AG04450 (cell line): ENCODE data around the gene EPB41L1. TPM values are rescaled to one million over a fixed set of nuclear protein-coding genes. Genes with fewer than 3 reads are reported as not detected.

Experiments used
- CTCF ChIA-PET: fragments of 300-600, 350-600 bp; formaldehyde crosslinking; extraction: SDS; loops from one replicate; lab custom pipeline; 2022; ENCODE audit warnings: antibody characterized with exemption, inconsistent platforms; lab: Charles Lee
- POLR2A ChIA-PET: fragments of 350-600 bp; formaldehyde crosslinking; extraction: SDS; loops from one replicate; lab custom pipeline; 2021; ENCODE audit warnings: antibody characterized with exemption, inconsistent platforms; lab: Yijun Ruan, JAX
- DNase-seq: peaks from one replicate; pipeline ENCODE4 v3.0.0-alpha.2; 2011; ENCODE audit warnings: low read depth, low spot score
- H3K27ac ChIP-seq: one replicate; pipeline ENCODE4 v1.5.1; 2012; ENCODE audit warnings: low read depth, low read length, control low read depth
- H3K27me3 ChIP-seq: one replicate; pipeline ENCODE4 v1.6.0; 2012; ENCODE audit warnings: low read length; ENCODE audit not compliant: control insufficient read depth, insufficient read depth
- H3K4me3 ChIP-seq: 2 replicates; pipeline ENCODE4 v1.5.1; 2011; ENCODE audit warnings: mild to moderate bottlenecking, low read depth, low read length, control low read depth
- H3K9me3 ChIP-seq: 2 replicates; pipeline ENCODE4 v1.5.1; 2012; ENCODE audit warnings: low read length; ENCODE audit not compliant: control insufficient read depth, insufficient read depth
- CTCF ChIP-seq: IDR thresholded peaks from 2 replicates; pipeline ENCODE4 v1.5.1; 2011; ENCODE audit warnings: low read depth, low read length, control low read depth, inconsistent platforms
- polyA plus RNA-seq: library from polyadenylated mRNA; depleted of rRNA; stranded (reverse); fragments of >200 nt; gene quantifications from 2 replicates; pipeline ENCODE4 v1.2.3, GENCODE V29; 2011

Gene EPB41L1
- polyA plus RNA-seq, 1 experiment = 17.8 TPM

DNA sequence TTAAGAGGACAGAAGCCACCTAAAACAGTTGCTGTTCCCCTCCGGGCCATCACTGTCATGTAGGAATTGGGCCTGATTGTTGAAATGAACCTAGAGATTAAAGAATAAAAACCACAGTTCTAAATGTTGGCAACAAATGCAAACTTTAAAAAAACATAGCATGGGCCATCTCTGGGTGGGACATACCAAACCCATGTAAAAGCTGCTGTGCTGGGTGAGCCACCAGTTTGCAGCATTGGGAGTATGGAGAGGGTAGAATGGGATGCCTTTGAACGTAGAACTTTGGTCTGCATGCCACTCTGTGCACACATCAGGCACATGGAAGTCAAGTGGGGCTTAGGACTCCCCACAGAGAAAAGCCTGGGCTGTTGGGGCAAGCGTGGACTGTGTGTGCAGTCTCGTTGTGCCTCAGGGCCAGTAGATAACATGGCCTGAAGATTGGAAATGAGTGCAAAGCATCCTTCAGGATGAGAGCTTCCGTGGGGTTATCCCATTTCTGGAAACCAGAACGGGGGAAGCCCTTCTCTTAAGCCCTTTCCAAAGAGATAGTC, 28.1 kb downstream of the EPB41L1 start:
- no peak overlapping the region for H3K4me3 ChIP-seq
- no peak for DNase-seq
- H3K27me3 ChIP-seq = no peaks in the 10 kb centered on the region
- no peaks in the 10 kb centered on the region for H3K9me3 ChIP-seq
- H3K27ac ChIP-seq = no peak overlapping the region
- ChIA-PET POLR2A (no interaction called here), CTCF (interaction anchor here (4.5 kb wide), 1 partner anchor 20 kb away, joined by 41 read pairs; no protein-coding TSS in a partner anchor)
- TF ChIP-seq CTCF = no peak

- Histone ChIP-seq H3K9me3 (no peaks in the 10 kb centered on the region), H3K27me3 (no peaks in the 10 kb centered on the region), H3K4me3 (no peak overlapping the region), H3K27ac (no peak overlapping the region)
- TF ChIP-seq CTCF = no peak
- POLR2A ChIA-PET = no interaction called here
- CTCF ChIA-PET = interaction anchor here (4.5 kb wide), 1 partner anchor 19 kb away, joined by 41 read pairs; no protein-coding TSS in a partner anchor
- no peak for DNase-seq
These were observed 28.8 kb downstream of the EPB41L1 start for GRCh38 chr20:36183155-36183944.

DNA sequence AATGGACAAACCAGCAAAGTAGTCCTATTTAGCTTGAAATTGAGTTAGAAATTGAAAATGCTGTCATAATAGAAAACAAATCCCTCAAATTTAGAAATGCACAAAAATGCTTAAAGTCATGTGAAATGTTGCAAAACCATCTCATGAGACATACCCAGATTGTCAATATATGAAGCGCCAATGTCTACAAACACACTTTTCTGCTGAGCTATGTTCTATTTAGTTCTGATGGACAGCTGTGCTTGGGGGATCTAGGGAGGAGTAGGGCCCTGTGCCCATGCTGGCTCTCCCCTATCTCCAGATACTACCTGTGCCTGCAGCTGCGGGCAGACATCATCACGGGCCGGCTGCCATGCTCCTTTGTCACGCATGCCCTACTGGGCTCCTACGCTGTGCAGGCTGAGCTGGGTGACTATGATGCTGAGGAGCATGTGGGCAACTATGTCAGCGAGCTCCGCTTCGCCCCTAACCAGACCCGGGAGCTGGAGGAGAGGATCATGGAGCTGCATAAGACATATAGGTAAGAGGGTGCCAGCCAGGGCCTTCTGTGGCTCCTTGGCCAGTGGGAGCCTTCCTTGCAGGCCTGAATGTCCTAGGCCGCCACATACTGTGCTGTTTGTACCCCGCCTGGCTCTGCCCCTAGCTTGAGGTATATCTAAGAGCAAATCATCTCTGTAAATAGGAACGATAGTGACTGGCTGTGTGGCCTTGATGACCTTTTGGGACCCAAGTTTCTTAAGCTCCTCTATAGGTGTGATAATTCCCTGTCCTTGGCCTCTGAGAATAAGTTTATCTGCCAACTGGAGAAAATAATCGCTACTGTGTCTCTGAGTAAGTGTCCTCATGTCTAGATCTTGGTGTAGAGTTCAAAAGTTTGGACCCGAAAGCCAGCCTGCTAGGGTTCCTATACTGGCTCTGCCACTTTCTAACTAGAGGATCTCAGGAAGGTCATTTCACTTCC, 30.6 kb downstream of the EPB41L1 start:
- Histone ChIP-seq H3K27me3 (no peaks in the 10 kb centered on the region), H3K9me3 (no peaks in the 10 kb centered on the region), H3K4me3 (no peak overlapping the region), H3K27ac (no peak overlapping the region)
- no peak for DNase-seq
- POLR2A ChIA-PET = no interaction called here
- CTCF ChIA-PET = interaction anchor here (0.6 to 4.5 kb wide), 4 partner anchors 15 to 187 kb away, joined by 3 to 41 read pairs (median 4); no protein-coding TSS in a partner anchor
- TF ChIP-seq CTCF = no peak

DNA sequence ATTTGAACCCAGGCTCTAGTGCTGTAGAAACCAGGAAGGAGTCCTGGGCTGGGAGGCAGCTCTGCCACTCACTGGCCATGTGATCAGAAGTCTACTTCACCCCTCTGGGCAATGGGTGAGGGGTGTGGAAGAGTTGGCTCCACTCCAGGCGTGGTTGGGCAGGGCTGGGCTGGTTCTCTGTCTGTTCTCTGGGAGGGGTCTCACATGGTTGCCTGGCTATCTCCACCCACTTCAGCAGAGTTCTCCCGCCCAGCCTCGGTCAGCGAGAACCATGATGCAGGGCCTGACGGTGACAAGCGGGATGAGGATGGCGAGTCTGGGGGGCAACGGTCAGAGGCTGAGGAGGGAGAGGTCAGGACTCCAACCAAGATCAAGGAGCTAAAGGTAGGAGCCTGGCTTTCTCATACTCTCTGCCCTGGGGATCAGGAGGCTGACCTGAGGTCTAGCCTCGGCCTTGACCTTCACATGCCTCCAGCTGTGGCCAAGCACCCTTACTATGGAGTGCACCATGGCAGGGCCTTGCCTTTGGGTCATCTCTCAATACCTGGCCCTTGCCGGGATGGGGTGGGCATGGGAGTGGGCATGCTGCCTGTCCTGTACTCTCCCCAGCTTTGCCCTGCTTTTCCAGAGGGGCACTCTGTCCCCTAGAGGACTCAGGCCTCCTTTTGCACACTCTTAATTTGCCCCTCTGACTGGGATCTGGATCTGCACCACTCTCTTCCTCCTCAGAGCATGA, 39.6 kb downstream of the EPB41L1 start:
- Histone ChIP-seq H3K9me3 (no peaks in the 10 kb centered on the region), H3K4me3 (no peak overlapping the region), H3K27me3 (no peaks in the 10 kb centered on the region), H3K27ac (no peak overlapping the region)
- TF ChIP-seq CTCF = no peak
- DNase-seq = no peak
- POLR2A ChIA-PET = no interaction called here
- CTCF ChIA-PET = interaction anchor here (0.8 to 2.6 kb wide), 3 partner anchors 8 to 202 kb away, joined by 3 to 48 read pairs (median 4); no protein-coding TSS in a partner anchor
